ENCODE data around the gene POU3F1. TPM values are rescaled to one million over a fixed set of nuclear protein-coding genes. Genes with fewer than 3 reads are reported as not detected.
A peak's percentile ranks its signal among the peaks of the same experiment; 100 is the strongest.

POU3F1 gene
- polyA plus RNA-seq, 1 experiment = not detected

- peaks cover 8% of the 10 kb centered on the region for H3K36me3 ChIP-seq (ENCODE audit: control insufficient read depth, insufficient read depth, low read length)
- ChIA-PET POLR2A (no interaction called here), CTCF (interaction anchor here (0.6 to 2.6 kb wide), 4 partner anchors 11 to 57 kb away, joined by 3 to 10 read pairs (median 3); no protein-coding TSS in a partner anchor)
- peak; percentile 17; the same call in 1 of the 2 replicates for TF ChIP-seq CTCF (IDR thresholded peaks at IDR 0.05; ENCODE audit: insufficient read depth, low read depth, low read length)
- DNase-seq (ENCODE audit: low read depth) = no peak
- H3K27me3 ChIP-seq (ENCODE audit: control insufficient read depth, insufficient read depth, low read length) = no peaks in the 10 kb centered on the region
- H3K4me3 ChIP-seq (ENCODE audit: low read depth, low read length) = no peak overlapping the region
These were observed 32.4 kb downstream of the POU3F1 start for GRCh38 chr1:38014171-38014570.

- DNase-seq (ENCODE audit: low read depth) = no peak
- ChIA-PET CTCF (interaction anchor here (1.1 to 2.6 kb wide), 4 partner anchors 17 to 822 kb away, joined by 3 to 10 read pairs (median 4); no protein-coding TSS in a partner anchor), POLR2A (interaction anchor here (1.0 kb wide), 1 partner anchor 16 kb away, joined by 3 read pairs; no protein-coding TSS in a partner anchor)
- no peaks in the 10 kb centered on the region for H3K27me3 ChIP-seq (ENCODE audit: control insufficient read depth, insufficient read depth, low read length)
- H3K36me3 ChIP-seq (ENCODE audit: control insufficient read depth, insufficient read depth, low read length) = peaks cover 8% of the 10 kb centered on the region
- peak overlapping the region; percentile 80 for H3K4me3 ChIP-seq (ENCODE audit: low read depth, low read length)
- no peak for TF ChIP-seq CTCF (IDR thresholded peaks at IDR 0.05; ENCODE audit: insufficient read depth, low read depth, low read length)
These were observed 33.4 kb downstream of the POU3F1 start for GRCh38 chr1:38013227-38013622.

GRCh38 chr1:38012363-38013226 lies 34.0 kb downstream of the POU3F1 start, which contains the start of gene UTP11:
UTP11 (plus strand) TSS chr1:38012734; CDS start chr1:38012803, 69 bp downstream.
- peak; percentile 98 for DNase-seq (ENCODE audit: low read depth)
- peaks cover 2% of the 10 kb centered on the region; the same call in 1 of the 2 replicates for H3K36me3 ChIP-seq (ENCODE audit: control insufficient read depth, insufficient read depth, low read length)
- no peaks in the 10 kb centered on the region for H3K27me3 ChIP-seq (ENCODE audit: control insufficient read depth, insufficient read depth, low read length)
- no peak for TF ChIP-seq CTCF (IDR thresholded peaks at IDR 0.05; ENCODE audit: insufficient read depth, low read depth, low read length)
- POLR2A ChIA-PET = interaction anchor here (0.7 to 1.0 kb wide), 2 partner anchors 13 to 16 kb away, joined by 3 to 5 read pairs; no protein-coding TSS in a partner anchor
- CTCF ChIA-PET = interaction anchor here (0.9 to 3.8 kb wide), 6 partner anchors 9 to 823 kb away, joined by 3 to 10 read pairs (median 4); no protein-coding TSS in a partner anchor
- H3K4me3 ChIP-seq (ENCODE audit: low read depth, low read length) = peak within 1 kb of the TSS; percentile 80

GRCh38 chr1:38009841-38010180 lies 36.8 kb downstream of the POU3F1 start:
- Histone ChIP-seq H3K27me3 (ENCODE audit: control insufficient read depth, insufficient read depth, low read length) (no peaks in the 10 kb centered on the region), H3K36me3 (ENCODE audit: control insufficient read depth, insufficient read depth, low read length) (no peaks in the 10 kb centered on the region), H3K4me3 (ENCODE audit: low read depth, low read length) (no peak overlapping the region)
- CTCF ChIA-PET = interaction anchor here (1.5 to 3.8 kb wide), 3 partner anchors 9 to 19 kb away, joined by 4 to 10 read pairs (median 4); no protein-coding TSS in a partner anchor
- no peak for DNase-seq (ENCODE audit: low read depth)
- POLR2A ChIA-PET = no interaction called here
- TF ChIP-seq CTCF (IDR thresholded peaks at IDR 0.05; ENCODE audit: insufficient read depth, low read depth, low read length) = no peak

All from BJ (cell line).